NT2/D1 (cell line): Measurements from ENCODE around the gene GNAQ.

ENCODE experiments used
- SUZ12 ChIP-seq: IDR thresholded peaks from 2 replicates; pipeline ENCODE4 v1.6.1; 2011; ENCODE audit not compliant: insufficient read length, insufficient read depth; ENCODE audit errors: extremely low read depth
- YY1 ChIP-seq: IDR thresholded peaks from 2 replicates; pipeline ENCODE4 v1.6.1; 2011; ENCODE audit not compliant: insufficient read length, insufficient read depth
- ZNF274 ChIP-seq: IDR thresholded peaks from 2 replicates; pipeline ENCODE4 v1.6.1; 2011; ENCODE audit warnings: mild to moderate bottlenecking, low read depth, low read length

DNA sequence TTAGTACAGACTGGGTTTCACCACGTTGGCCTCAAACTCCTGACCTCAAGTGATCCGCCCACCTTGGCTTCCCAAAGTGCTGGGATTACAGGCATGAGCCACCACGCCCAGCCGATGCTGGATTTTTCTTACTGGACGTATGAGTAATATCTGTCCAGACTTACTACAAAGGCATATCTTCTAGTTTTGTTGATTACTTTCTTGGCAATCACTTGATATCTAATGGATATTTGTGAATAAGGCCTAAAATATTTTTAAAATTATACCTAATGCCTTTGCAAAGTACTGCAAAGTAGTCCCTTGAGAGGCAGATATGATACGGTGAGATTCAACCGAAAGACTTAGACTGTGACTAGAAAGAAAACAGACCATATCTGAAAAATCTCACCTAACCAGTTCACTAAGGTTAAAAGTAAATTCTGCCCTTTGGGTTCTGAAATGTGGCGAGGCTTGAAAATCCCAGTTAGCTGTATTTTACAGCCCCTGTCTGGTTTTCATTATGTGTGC, 152.1 kb downstream of the GNAQ start:
- TF ChIP-seq YY1 (no peak), SUZ12 (no peak), ZNF274 (no peak)
